Neural crest cell (in vitro differentiated cells): Measurements from ENCODE around the gene CIITA. TPM values are rescaled to one million over a fixed set of nuclear protein-coding genes. Genes with fewer than 3 reads are reported as not detected.

Experiments used
- DNase-seq: peaks from one replicate; pipeline ENCODE4 v3.0.0; 2021; ENCODE audit warnings: low read depth, mixed read lengths, low spot score
- H3K27ac Mint-ChIP-seq: one replicate; pipeline ENCODE4 v1.8.0; 2021; ENCODE audit warnings: mild to moderate bottlenecking, mixed read lengths; ENCODE audit not compliant: unreplicated experiment
- H3K27me3 Mint-ChIP-seq: 2 replicates; pipeline ENCODE4 v1.8.0; 2021; ENCODE audit warnings: low read depth, mild to moderate bottlenecking, mixed read lengths
- H3K36me3 Mint-ChIP-seq: 2 replicates; pipeline ENCODE4 v1.8.0; 2021; ENCODE audit warnings: low read depth, mild to moderate bottlenecking, mixed read lengths
- H3K4me1 Mint-ChIP-seq: 2 replicates; pipeline ENCODE4 v1.8.0; 2021; ENCODE audit warnings: mixed read lengths
- H3K4me3 Mint-ChIP-seq: one replicate; pipeline ENCODE4 v1.8.0; 2021; ENCODE audit warnings: mild to moderate bottlenecking, mixed read lengths
- H3K9me3 Mint-ChIP-seq: 2 replicates; pipeline ENCODE4 v1.8.0; 2021; ENCODE audit warnings: mixed read lengths
- CTCF ChIP-seq: fragments of 200-600 bp; sonication (generic); conservative IDR thresholded peaks from 2 replicates; pipeline ENCODE4 v1.5.0; 2021; ENCODE audit warnings: antibody characterized with exemption, mild to moderate bottlenecking
- total RNA-seq: library from RNA; stranded (reverse); gene quantifications from 2 replicates; pipeline ENCODE4 v1.2.1, GENCODE V29; 2021

The CIITA gene
- total RNA-seq, 1 donor from 2014 or later, result not detected

GRCh38 chr16:10838621-10839278 lies 38.3 kb upstream of the CIITA start:
- peaks cover 3% of the 10 kb centered on the region for H3K4me1 Mint-ChIP-seq
- no peaks in the 10 kb centered on the region for H3K36me3 Mint-ChIP-seq
- H3K9me3 Mint-ChIP-seq, result peaks cover 2% of the 10 kb centered on the region
- H3K27me3 Mint-ChIP-seq, result peaks cover 37% of the 10 kb centered on the region
- no peak overlapping the region for H3K4me3 Mint-ChIP-seq
- no peak overlapping the region for H3K27ac Mint-ChIP-seq
- TF ChIP-seq CTCF, result no peak
- no peak for DNase-seq

GRCh38 chr16:10839279-10839666 lies 37.7 kb upstream of the CIITA start:
- Mint-ChIP-seq H3K27me3 (peaks cover 37% of the 10 kb centered on the region), H3K27ac (no peak overlapping the region)

GRCh38 chr16:10840703-10841102 lies 36.3 kb upstream of the CIITA start:
- no peak for TF ChIP-seq CTCF
- Mint-ChIP-seq H3K36me3 (no peaks in the 10 kb centered on the region), H3K27me3 (peaks cover 39% of the 10 kb centered on the region), H3K4me3 (no peak overlapping the region), H3K4me1 (peaks cover 3% of the 10 kb centered on the region), H3K27ac (no peak overlapping the region), H3K9me3 (peaks cover 2% of the 10 kb centered on the region)
- DNase-seq, result no peak

More at GRCh38 chr16:10839279-10839666, 37.7 kb upstream of the CIITA start:
- Mint-ChIP-seq H3K9me3 (peaks cover 2% of the 10 kb centered on the region), H3K36me3 (no peaks in the 10 kb centered on the region), H3K4me3 (no peak overlapping the region), H3K4me1 (peaks cover 3% of the 10 kb centered on the region)
- DNase-seq, result no peak
- TF ChIP-seq CTCF, result no peak

GRCh38 chr16:10846213-10846998 lies 30.6 kb upstream of the CIITA start:
- no peaks in the 10 kb centered on the region for H3K36me3 Mint-ChIP-seq
- H3K27ac Mint-ChIP-seq, result no peak overlapping the region
- peaks cover 8% of the 10 kb centered on the region for H3K27me3 Mint-ChIP-seq
- no peak overlapping the region for H3K4me3 Mint-ChIP-seq
- no peaks in the 10 kb centered on the region for H3K4me1 Mint-ChIP-seq
- H3K9me3 Mint-ChIP-seq, result no peaks in the 10 kb centered on the region
- DNase-seq, result no peak
- TF ChIP-seq CTCF, result no peak

- no peaks in the 10 kb centered on the region for H3K36me3 Mint-ChIP-seq
- H3K4me1 Mint-ChIP-seq, result no peaks in the 10 kb centered on the region
- H3K27ac Mint-ChIP-seq, result no peak overlapping the region
- DNase-seq, result no peak
- no peaks in the 10 kb centered on the region for H3K9me3 Mint-ChIP-seq
- H3K27me3 Mint-ChIP-seq, result peaks cover 5% of the 10 kb centered on the region
- H3K4me3 Mint-ChIP-seq, result no peak overlapping the region
- TF ChIP-seq CTCF, result no peak
These were observed 29.8 kb upstream of the CIITA start for GRCh38 chr16:10847176-10847575.
